Activated CD8-positive, alpha-beta T cell treated with anti-CD3 and anti-CD28 coated beads for 36 hours (primary cell): ENCODE measurements around the gene ZBTB16. TPM values are rescaled to one million over a fixed set of nuclear protein-coding genes. Genes with fewer than 3 reads are reported as not detected.

Experiments used
- ATAC-seq: fragments of 200-7000 bp; cut with Tn5 transposase; one replicate; pipeline ENCODE4 v1.10.0; 2021; ENCODE audit warnings: mild to moderate bottlenecking, moderate library complexity
- CTCF ChIA-PET: fragments of 350-600 bp; sonication (Branson Sonifier 250); formaldehyde crosslinking; loops from one replicate; lab custom pipeline; 2021; ENCODE audit warnings: antibody characterized with exemption; lab: Charles Lee
- POLR2A ChIA-PET: fragments of 350-600 bp; sonication (Branson Sonifier 250); formaldehyde crosslinking; loops from one replicate; lab custom pipeline; 2021; ENCODE audit warnings: antibody characterized with exemption; lab: Charles Lee
- DNase-seq: peaks from one replicate; pipeline ENCODE4 v3.0.0-alpha.2; 2020
- H3K27ac Mint-ChIP-seq: one replicate; pipeline ENCODE4 v1.8.0; 2021; ENCODE audit warnings: mild to moderate bottlenecking, mixed read lengths
- H3K27me3 Mint-ChIP-seq: one replicate; pipeline ENCODE4 v1.8.0; 2021; ENCODE audit warnings: mixed read lengths
- H3K36me3 Mint-ChIP-seq: one replicate; pipeline ENCODE4 v1.8.0; 2021; ENCODE audit warnings: low read depth, mixed read lengths
- H3K4me1 Mint-ChIP-seq: one replicate; pipeline ENCODE4 v1.8.0; 2021; ENCODE audit warnings: low read depth, mixed read lengths
- H3K4me3 Mint-ChIP-seq: one replicate; pipeline ENCODE4 v1.8.0; 2021; ENCODE audit warnings: mild to moderate bottlenecking, moderate library complexity, mixed read lengths
- H3K9me3 Mint-ChIP-seq: one replicate; pipeline ENCODE4 v1.8.0; 2021; ENCODE audit warnings: mixed read lengths
- CTCF ChIP-seq: fragments of 200-600 bp; IDR thresholded peaks from one replicate; pipeline ENCODE4 v1.8.0; 2022; ENCODE audit warnings: antibody characterized with exemption, mild to moderate bottlenecking
- intact Hi-C: fragments of 100-400 bp; cut with micrococcal nuclease; formaldehyde crosslinking; loops from one replicate; pipeline ENCODE4 v1.10.0; 2022
- total RNA-seq, 2 experiments: library from RNA; stranded (reverse); gene quantifications; one replicate each; pipeline ENCODE4 v1.2.3, GENCODE V29; 2021

Gene ZBTB16
- total RNA-seq, 2 experiments from 2014 or later, result 9.5 to 10.1 TPM

- H3K4me1 Mint-ChIP-seq, result peaks cover 12% of the 10 kb centered on the region
- DNase-seq (no peak), ATAC-seq (no peak)
- H3K27ac Mint-ChIP-seq, result no peak overlapping the region
- CTCF ChIA-PET, result interaction anchor here (1.0 kb wide), 1 partner anchor 11 kb away, joined by 4 read pairs; no protein-coding TSS in a partner anchor
- intact Hi-C loops, result no loop called here
- H3K9me3 Mint-ChIP-seq, result no peaks in the 10 kb centered on the region
- H3K36me3 Mint-ChIP-seq, result no peaks in the 10 kb centered on the region
- no peak for TF ChIP-seq CTCF
- no peak overlapping the region for H3K4me3 Mint-ChIP-seq
- POLR2A ChIA-PET, result no interaction called here
- no peaks in the 10 kb centered on the region for H3K27me3 Mint-ChIP-seq
Measured at GRCh38 chr11:114097832-114098231, 38.3 kb downstream of the ZBTB16 start.

DNA sequence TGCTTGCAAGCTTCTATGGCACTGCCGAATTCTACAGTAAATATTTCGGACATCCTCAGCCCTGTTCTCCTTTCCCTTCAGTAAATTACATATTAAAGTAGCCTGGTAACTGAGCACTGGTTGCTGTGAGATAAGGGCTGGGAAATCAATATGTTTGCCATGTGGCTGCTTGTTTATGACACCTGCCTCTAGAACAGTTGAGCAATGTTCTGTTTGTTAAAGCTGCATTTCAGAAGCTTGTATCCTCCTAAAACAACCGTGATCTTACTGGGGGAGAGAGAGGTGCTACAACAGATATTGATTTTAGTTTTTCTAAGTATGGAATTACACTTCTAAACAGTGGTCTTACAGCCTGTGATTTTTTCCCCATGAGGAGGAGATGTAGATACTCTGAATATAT is 39.4 kb downstream of the ZBTB16 start:
- ATAC-seq, result no peak
- H3K27ac Mint-ChIP-seq, result no peak overlapping the region
- no peaks in the 10 kb centered on the region for H3K9me3 Mint-ChIP-seq
- peaks cover 23% of the 10 kb centered on the region for H3K4me1 Mint-ChIP-seq
- no peak overlapping the region for H3K4me3 Mint-ChIP-seq
- ChIA-PET POLR2A (interaction anchor here (0.6 kb wide), 1 partner anchor 118 kb away, joined by 3 read pairs; no protein-coding TSS in a partner anchor), CTCF (interaction anchor here (1.0 kb wide), 1 partner anchor 10 kb away, joined by 4 read pairs; no protein-coding TSS in a partner anchor)
- no peaks in the 10 kb centered on the region for H3K27me3 Mint-ChIP-seq
- H3K36me3 Mint-ChIP-seq, result no peaks in the 10 kb centered on the region
- intact Hi-C loops, result no loop called here
- no peak for DNase-seq
- no peak for TF ChIP-seq CTCF

- POLR2A ChIA-PET, result interaction anchor here (0.9 kb wide), 1 partner anchor 15 kb away, joined by 3 read pairs; no protein-coding TSS in a partner anchor
- H3K36me3 Mint-ChIP-seq, result no peaks in the 10 kb centered on the region
Measured at GRCh38 chr11:114099392-114100178, 40.1 kb downstream of the ZBTB16 start.

DNA sequence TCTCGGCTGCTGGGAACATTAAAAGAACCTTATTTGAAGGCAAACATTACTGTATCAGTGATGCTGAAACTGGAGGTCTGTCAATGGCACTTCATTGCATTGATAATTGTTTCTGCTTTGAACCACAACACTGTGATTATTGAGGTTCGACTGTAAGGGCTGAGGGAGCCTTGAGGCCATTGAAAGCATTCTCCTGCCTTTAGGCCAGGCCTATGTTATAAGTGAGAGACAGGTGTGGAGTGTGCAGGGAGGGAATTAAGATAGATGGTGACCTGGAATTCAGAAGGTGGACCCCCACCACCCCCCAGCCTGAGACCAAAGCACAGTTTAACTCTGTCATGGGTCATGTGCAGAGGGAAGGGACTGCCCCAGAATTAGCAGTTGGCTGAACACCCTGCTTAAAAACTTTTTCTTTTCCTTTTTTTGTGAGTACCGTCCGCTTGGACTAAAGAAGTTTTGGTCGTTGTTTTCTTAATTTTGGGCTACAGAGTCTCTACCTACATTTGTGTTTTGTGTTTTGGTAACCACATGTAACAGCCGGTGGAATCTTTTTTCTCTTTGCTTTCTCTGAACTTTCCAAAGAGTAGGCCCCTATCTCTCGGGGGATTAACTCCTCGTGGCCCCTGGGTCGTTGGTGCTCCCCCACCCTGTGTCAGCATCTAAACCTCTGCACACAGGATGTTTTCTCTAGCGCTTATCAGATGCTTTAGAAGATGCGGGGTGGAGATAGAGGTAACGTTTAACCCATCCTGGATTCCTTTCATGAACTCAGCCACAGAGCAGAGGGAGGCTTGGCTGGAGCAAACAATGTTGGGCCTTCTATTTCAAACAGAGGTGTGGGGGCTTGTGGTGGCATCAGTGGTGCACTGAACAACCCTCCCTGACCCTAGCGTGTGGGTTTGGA is 43.7 kb downstream of the ZBTB16 start:
- Mint-ChIP-seq H3K4me1 (peaks cover 34% of the 10 kb centered on the region), H3K27ac (peak overlapping the region; percentile 66), H3K9me3 (no peaks in the 10 kb centered on the region), H3K27me3 (no peaks in the 10 kb centered on the region), H3K4me3 (no peak overlapping the region), H3K36me3 (no peaks in the 10 kb centered on the region)
- peak; percentile 21 for DNase-seq
- intact Hi-C loops, result no loop called here
- CTCF ChIA-PET, result no interaction called here
- peak; percentile 60 for ATAC-seq
- POLR2A ChIA-PET, result interaction anchor here (0.6 kb wide), 1 partner anchor 18 kb away, joined by 3 read pairs; no protein-coding TSS in a partner anchor
- no peak for TF ChIP-seq CTCF

More at GRCh38 chr11:114099392-114100178, 40.1 kb downstream of the ZBTB16 start:
- no peaks in the 10 kb centered on the region for H3K27me3 Mint-ChIP-seq
- H3K9me3 Mint-ChIP-seq, result no peaks in the 10 kb centered on the region
- intact Hi-C loops, result no loop called here
- no peak overlapping the region for H3K4me3 Mint-ChIP-seq
- H3K4me1 Mint-ChIP-seq, result peaks cover 29% of the 10 kb centered on the region
- CTCF ChIA-PET, result no interaction called here
- DNase-seq (no peak), ATAC-seq (peak; percentile 75)
- no peak for TF ChIP-seq CTCF
- H3K27ac Mint-ChIP-seq, result no peak overlapping the region
